Measurements from ENCODE around the gene WASF2.

GRCh38 chr1:27478098-27478497 is 11.9 kb downstream of the WASF2 start:
- TF ChIP-seq CTCF (IDR thresholded peaks at IDR 0.05; ENCODE audit: insufficient read depth, low read length), result no peak
- TF ChIP-seq POLR2AphosphoS5 (IDR thresholded peaks at IDR 0.05; ENCODE audit: low read depth), result no peak
